Iris pigment epithelial cell (primary cell): ENCODE data around the gene PER1.
A peak's percentile ranks its signal among the peaks of the same experiment; 100 is the strongest.

ENCODE experiments used
- DNase-seq: peaks from one replicate; pipeline ENCODE4 v3.0.0-alpha.2; 2011; ENCODE audit warnings: low read depth

The PER1 gene

GRCh38 chr17:8154608-8155155 is 2.5 kb upstream of the PER1 start:
- DNase-seq = no peak

DNA sequence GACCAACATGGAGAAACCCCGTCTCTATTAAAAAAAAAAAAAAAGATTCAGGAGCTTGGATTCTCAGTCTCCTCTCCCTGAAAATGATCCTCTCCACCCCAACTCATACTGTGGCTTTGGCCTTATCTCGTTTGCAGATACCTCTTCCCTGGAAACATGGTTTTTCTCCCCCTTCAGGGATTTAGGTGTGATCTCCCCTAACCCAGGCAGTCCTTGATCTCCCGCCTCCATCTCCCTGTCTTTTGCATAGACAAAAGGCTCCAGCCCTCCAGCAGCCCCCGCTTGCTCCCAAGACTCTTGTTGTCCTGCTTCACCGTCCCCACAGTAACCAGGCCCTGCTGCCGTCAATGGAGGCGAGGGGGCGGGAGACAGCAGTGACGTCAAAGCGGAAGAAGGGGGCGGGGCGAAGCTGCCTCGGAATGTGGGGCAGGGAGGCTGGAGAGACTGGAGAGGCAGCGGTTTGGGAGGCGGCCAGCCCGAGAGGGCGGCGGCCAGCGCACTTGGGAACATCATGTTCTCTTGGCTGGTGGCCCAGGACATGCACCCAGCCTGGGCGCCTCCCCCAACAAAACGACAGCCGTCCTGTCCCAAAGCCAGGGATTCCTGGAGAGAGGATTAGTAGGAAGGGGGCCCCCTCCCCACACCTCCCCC is 1.9 kb upstream of the PER1 start:
- peak; percentile 99 for DNase-seq

- DNase-seq = peak; percentile 99
These were observed 1.3 kb upstream of the PER1 start for GRCh38 chr17:8153525-8153956.

GRCh38 chr17:8153031-8153451 is 837 bp upstream of the PER1 start:
- no peak for DNase-seq

GRCh38 chr17:8151641-8152111 is 528 bp downstream of the PER1 start:
- DNase-seq = peak; percentile 85

DNA sequence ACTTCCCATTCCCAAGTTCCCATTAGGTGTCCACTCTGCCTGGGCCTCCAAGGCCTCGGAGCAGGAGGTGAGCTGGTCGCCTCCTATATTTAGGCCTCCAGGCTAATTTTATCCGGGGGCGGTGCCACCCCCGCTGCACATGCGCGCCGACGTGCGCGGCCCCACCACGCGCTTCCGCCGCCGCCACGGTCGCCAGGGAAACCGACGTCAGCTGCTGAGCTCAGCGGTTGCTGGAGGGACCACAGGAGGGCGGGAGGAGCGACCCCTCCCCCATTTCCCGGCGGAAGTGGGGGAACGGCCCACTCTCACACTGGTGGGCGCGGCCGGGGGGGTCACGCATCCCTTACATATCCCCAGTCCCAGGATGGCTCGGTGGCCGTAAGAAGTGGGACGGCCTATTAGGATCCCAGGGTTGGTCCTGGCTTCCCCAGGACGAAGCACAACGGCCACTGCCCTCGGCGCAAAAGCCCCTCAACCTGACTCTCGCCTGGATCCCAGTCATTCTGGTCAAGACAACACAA is 1.0 kb downstream of the PER1 start:
- DNase-seq = peak; percentile 93

DNA sequence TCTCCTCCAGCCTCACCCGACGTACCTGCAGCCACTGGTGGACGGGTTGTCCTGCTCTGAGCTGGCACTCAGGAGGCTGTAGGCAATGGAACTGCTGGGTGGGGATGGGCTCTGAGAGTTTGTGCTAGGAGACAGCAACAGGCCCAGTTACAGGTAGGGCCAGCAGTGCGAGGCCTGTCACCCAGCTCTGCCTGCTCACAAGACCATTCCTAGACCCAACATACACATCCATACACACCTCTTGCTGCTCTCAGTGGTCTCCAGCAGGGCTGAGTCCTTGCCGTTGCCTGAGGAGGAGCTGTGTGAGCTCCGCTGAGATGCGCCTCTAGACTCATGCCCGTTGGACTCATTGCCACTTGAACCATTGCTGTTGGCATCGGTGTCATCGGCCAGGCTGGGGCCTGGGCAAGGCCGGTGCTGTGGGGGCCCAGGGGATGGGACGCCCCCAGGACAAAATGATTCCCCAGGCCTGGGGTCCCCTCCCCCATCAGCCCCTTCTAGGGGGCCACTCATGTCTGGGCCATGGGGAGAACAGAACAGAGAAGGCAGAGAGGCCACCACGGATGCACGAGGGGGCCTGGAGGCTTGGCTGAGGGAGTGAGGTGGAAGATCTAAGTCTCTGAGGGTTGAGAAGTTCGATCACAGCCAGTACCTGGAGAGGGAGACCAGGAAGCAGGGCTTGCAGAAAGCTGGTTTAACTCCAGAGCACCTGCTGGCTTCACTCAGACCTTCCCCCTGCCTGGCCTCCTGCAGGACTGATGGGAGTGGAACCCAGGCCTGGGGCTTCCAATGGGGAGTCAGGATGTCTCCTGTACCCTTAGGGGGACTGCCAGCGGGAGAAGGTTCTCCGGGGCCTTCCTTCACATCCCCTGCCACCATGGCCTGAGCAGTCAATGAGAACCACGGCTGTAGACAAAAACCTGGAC is 1.7 kb downstream of the PER1 start:
- DNase-seq = peak; percentile 17

- DNase-seq = no peak
These were observed 2.6 kb downstream of the PER1 start for GRCh38 chr17:8149419-8150193.

- no peak for DNase-seq
These were observed 3.6 kb downstream of the PER1 start for GRCh38 chr17:8148560-8148959.

GRCh38 chr17:8147805-8148404 is 4.3 kb downstream of the PER1 start:
- DNase-seq = no peak

- no peak for DNase-seq
These were observed 4.9 kb downstream of the PER1 start for GRCh38 chr17:8147141-8147804.

DNA sequence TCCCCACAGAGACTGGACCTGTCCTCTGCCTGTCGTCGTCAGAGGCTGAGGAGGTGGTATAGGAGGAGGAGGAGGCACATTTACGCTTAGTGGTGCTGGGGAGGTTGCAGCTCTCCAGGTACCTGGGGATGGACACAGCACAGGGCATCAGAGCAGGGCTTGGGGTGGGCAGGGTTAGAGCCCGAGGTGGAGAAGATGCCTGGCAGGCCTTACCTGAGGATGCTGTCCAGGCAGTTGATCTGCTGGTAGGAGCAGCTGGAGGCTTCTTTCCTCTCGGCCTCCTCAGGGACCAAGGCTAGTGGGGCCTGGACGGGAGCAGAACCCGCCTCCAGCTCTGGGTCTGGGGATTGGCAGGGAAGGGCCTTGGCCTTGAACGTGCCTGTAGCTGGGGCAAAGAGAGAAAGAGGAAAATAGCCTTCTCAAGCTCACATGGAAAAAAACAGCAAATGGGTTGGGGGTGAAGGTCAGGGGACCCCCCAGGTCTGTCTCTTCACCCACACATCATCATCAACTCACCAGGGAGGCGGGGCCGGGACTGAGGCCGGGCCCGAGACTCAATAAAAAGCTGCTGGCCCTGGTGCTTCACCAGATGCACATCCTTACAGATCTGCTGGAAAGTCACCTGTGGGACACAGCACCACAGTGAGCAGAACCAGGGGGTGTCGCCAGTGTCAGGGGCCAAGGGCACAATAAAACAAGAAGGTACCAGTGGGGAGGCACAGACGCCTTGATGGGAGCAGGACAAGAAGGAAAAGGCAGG is 5.6 kb downstream of the PER1 start:
- no peak for DNase-seq

GRCh38 chr17:8145811-8146210 is 6.4 kb downstream of the PER1 start:
- no peak for DNase-seq

- DNase-seq = no peak
These were observed 7.6 kb downstream of the PER1 start for GRCh38 chr17:8144401-8145231.

- no peak for DNase-seq
These were observed 8.4 kb downstream of the PER1 start for GRCh38 chr17:8143581-8144400.

GRCh38 chr17:8142887-8143580 is 9.2 kb downstream of the PER1 start:
- no peak for DNase-seq

- DNase-seq = no peak
These were observed 9.9 kb downstream of the PER1 start for GRCh38 chr17:8142158-8142886.
